SK-N-SH treated with all-trans-retinoic acid at 6 μM for 48 hours (cell line): ENCODE results near the gene MDGA2.

Experiments
- ARNTL ChIP-seq: fragments of 450-650 bp; formaldehyde crosslinking; IDR thresholded peaks from 2 replicates; pipeline ENCODE4 v1.5.0; 2020; ENCODE audit warnings: low read depth, mild to moderate bottlenecking, moderate library complexity, borderline replicate concordance
- GLIS3 ChIP-seq: fragments of 250-450 bp; sonication (Bioruptor Pico); IDR thresholded peaks from 2 replicates; pipeline ENCODE4 v1.5.0; 2020; ENCODE audit warnings: mild to moderate bottlenecking, moderate library complexity
- ISL1 ChIP-seq: fragments of 250-450 bp; sonication (Bioruptor Pico); IDR thresholded peaks from 2 replicates; pipeline ENCODE4 v2.1.2; 2022; ENCODE audit warnings: mild to moderate bottlenecking, moderate library complexity
- RARB ChIP-seq: fragments of 250-450 bp; sonication (Bioruptor Pico); IDR thresholded peaks from 2 replicates; pipeline ENCODE4 v1.8.0; 2021; ENCODE audit warnings: mild to moderate bottlenecking, moderate library complexity
- TOX ChIP-seq: fragments of 250-450 bp; sonication (Bioruptor Pico); IDR thresholded peaks from 2 replicates; pipeline ENCODE4 v1.8.0; 2021; ENCODE audit warnings: mild to moderate bottlenecking, moderate library complexity, borderline replicate concordance
- ZFP3 ChIP-seq: fragments of 250-450 bp; sonication (Bioruptor Pico); IDR thresholded peaks from 2 replicates; pipeline ENCODE4 v1.5.0; 2020; ENCODE audit warnings: mild to moderate bottlenecking, moderate library complexity
- ZFP30 ChIP-seq: fragments of 450-650 bp; formaldehyde crosslinking; IDR thresholded peaks from 2 replicates; pipeline ENCODE4 v1.5.0; 2022; ENCODE audit warnings: mild to moderate bottlenecking, moderate library complexity
- TF ChIP-seq, protein P1 (sequence below): fragments of 250-450 bp; sonication (Bioruptor Pico); IDR thresholded peaks from 2 replicates; pipeline ENCODE4 v1.5.1; 2021; ENCODE audit warnings: mild to moderate bottlenecking, moderate library complexity
- TF ChIP-seq, protein P2 (sequence below): fragments of 250-450 bp; sonication (Bioruptor Pico); IDR thresholded peaks from 2 replicates; pipeline ENCODE4 v1.8.0; 2020; ENCODE audit warnings: mild to moderate bottlenecking, moderate library complexity, borderline replicate concordance
- TF ChIP-seq, protein P3 (sequence below): fragments of 250-450 bp; sonication (Bioruptor Pico); IDR thresholded peaks from 2 replicates; pipeline ENCODE4 v1.5.1; 2020; ENCODE audit warnings: low read depth, mild to moderate bottlenecking, moderate library complexity

DNA sequence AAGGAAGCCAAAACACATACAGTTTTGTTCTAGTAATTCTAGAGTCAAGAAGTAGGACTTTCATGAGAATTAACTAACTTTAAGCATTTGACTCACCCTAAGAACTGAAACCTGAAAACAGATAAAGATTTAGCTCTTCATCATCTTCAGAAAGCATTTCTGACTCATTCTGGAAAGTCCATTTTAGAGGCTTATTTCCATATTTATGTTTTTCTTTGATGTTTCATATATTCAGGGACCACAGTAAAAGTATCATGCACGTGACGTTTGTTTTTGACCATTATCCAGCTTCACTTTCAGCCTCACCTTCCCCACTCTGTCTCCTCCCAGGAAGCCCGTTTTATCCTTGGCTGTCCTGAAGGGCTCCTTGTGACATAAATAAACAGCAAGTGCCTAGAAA, 79.2 kb downstream of the MDGA2 start:
- TF ChIP-seq, protein P1, sequence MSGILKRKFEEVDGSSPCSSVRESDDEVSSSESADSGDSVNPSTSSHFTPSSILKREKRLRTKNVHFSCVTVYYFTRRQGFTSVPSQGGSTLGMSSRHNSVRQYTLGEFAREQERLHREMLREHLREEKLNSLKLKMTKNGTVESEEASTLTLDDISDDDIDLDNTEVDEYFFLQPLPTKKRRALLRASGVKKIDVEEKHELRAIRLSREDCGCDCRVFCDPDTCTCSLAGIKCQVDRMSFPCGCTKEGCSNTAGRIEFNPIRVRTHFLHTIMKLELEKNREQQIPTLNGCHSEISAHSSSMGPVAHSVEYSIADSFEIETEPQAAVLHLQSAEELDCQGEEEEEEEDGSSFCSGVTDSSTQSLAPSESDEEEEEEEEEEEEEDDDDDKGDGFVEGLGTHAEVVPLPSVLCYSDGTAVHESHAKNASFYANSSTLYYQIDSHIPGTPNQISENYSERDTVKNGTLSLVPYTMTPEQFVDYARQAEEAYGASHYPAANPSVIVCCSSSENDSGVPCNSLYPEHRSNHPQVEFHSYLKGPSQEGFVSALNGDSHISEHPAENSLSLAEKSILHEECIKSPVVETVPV (CRISPR knock-in tag): no peak
- TF ChIP-seq, protein P2, sequence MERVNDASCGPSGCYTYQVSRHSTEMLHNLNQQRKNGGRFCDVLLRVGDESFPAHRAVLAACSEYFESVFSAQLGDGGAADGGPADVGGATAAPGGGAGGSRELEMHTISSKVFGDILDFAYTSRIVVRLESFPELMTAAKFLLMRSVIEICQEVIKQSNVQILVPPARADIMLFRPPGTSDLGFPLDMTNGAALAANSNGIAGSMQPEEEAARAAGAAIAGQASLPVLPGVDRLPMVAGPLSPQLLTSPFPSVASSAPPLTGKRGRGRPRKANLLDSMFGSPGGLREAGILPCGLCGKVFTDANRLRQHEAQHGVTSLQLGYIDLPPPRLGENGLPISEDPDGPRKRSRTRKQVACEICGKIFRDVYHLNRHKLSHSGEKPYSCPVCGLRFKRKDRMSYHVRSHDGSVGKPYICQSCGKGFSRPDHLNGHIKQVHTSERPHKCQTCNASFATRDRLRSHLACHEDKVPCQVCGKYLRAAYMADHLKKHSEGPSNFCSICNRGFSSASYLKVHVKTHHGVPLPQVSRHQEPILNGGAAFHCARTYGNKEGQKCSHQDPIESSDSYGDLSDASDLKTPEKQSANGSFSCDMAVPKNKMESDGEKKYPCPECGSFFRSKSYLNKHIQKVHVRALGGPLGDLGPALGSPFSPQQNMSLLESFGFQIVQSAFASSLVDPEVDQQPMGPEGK: no peak
- no peak for TF ChIP-seq ZFP3 (CRISPR knock-in tag)
- no peak for TF ChIP-seq ARNTL (CRISPR knock-in tag)
- TF ChIP-seq ZFP30: no peak
- no peak for TF ChIP-seq TOX
- no peak for TF ChIP-seq ISL1 (CRISPR knock-in tag)
- no peak for TF ChIP-seq RARB (CRISPR knock-in tag)
- TF ChIP-seq, protein P3, sequence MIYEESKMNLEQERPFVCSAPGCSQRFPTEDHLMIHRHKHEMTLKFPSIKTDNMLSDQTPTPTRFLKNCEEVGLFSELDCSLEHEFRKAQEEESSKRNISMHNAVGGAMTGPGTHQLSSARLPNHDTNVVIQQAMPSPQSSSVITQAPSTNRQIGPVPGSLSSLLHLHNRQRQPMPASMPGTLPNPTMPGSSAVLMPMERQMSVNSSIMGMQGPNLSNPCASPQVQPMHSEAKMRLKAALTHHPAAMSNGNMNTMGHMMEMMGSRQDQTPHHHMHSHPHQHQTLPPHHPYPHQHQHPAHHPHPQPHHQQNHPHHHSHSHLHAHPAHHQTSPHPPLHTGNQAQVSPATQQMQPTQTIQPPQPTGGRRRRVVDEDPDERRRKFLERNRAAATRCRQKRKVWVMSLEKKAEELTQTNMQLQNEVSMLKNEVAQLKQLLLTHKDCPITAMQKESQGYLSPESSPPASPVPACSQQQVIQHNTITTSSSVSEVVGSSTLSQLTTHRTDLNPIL (CRISPR knock-in tag): no peak
- TF ChIP-seq GLIS3 (CRISPR knock-in tag): no peak
